ENCODE measurements around the gene SPSB4.
A peak's percentile ranks its signal among the peaks of the same experiment; 100 is the strongest.
"Not testable (repeated sequence)": the region's sequence is repeated elsewhere in the genome, so short reads cannot be mapped to it uniquely, and the experiment has no call there.

SPSB4 gene

DNA sequence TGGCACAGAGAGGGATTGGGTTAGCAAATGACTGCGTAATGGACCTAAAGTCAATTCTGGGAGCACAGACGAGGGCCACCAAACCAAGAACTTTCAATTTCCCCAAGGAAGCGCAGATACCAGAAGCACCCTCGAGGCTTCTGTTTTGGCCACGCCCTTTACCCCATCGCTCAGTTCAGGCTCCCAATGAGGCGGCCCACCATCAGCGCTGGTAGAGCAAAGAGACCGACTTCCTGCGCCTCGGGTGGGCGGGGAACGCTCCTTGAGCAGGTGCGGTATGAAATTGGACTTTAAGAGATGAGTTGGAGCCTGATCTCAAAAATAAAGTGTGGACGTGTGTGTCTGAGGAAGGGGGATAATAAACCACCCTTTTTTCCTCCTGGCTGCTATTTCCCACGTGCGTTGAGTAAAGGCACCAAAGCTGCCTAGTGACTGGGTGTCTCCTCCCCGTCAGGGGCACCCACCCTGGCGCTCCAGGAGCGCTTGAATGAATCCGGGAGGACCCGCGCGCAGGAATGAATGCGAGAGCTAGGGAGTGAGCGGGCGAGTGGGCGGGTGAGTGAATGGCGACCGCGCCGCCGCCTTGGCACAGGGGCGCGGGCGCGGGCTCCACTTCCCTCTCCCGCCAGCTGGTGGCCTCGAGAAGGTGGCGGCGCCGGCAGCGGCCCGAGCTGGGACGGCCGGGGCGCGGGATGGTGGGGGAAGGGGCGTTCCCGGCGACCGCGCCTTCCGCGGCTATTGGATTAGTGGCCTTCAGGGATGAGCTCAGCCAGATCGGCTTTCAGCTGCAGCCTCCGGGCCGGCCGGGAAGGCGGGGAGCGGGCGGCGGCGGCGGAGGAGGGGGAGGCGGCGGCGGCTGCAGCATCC lies at the start of gene SPSB4:
Gene SPSB4, plus strand, starts transcription at position 772 of the 867 bp plus-strand sequence. CDS start 14,758 bp downstream, outside the sequence.
- DNase-seq (ENCODE audit: low spot score): peak; percentile 87

DNA sequence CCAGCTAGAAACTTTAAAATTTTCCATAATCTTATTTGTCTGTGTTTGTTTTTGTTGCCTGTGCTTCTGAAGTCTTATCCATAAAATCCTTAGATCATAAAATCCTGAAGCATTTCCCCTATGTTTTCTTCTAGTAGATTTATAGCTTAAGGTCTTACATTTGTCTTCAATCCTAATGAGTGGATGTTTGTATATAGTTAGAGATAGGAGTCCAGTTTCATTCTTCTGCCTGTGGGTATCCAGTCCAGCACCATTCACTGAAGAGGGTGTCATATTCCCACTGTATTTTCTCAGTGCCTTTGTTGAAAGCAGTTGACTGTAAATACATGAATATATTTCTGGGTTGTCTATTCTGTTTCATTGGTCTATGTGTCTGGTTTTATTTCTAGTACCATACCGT lies 44.8 kb upstream of the SPSB4 start:
- no peak for DNase-seq (ENCODE audit: low spot score)

DNA sequence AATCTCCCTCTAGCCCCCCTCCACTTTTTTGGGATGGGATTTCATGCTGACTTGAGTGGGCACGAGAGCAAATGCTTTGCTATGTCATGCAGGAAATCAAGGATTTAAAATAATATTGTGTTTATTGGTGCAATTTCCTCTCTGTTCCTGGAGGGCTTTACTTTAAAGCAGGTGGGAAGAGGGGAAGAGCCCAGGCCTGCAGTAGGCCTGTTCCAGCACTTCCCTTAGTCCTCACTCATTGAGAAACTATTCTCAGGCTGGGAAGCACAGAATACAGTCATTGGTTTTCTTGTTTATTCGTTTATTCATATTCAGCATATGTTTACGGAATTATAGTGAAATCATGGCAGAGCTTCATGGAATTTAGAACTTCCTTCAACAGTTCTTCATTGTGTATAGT lies 41.7 kb upstream of the SPSB4 start:
- DNase-seq (ENCODE audit: low spot score): no peak

DNA sequence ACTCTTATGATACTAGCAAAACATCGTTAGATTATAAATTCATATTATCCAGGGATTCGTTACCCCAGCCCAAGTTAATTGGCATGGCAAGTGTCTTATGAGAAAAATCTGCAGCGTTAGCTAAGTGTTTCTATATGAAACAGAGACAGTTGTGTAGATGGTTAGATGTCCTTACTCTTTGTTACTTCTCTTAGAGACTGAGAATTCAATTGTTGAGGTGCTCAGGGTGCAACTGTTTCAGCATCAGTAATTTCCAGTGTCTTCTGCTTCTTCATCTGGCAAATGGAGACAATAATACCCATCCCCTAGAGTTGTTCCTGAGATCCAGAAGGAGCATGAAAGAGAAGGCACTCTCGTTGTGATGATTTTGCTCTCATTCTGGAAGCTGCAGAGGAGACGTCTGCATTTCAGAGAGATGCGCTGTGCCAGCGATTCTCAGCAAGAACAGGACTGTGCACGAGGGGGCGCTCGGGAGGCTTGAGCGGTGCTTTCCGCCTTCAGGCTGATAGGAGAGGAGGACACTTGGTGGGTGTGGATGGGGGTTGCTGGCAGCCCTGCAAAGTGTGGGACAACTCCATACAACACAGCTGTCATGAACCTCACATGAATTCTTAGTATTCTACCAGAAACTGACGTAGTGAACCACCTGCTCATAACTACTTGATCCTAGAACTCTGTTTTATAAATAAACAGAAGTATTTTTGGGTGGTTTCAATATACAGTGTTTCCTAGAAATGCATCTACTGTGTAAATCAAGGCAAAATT lies 39.7 kb upstream of the SPSB4 start:
- DNase-seq (ENCODE audit: low spot score): peak; percentile 56

DNA sequence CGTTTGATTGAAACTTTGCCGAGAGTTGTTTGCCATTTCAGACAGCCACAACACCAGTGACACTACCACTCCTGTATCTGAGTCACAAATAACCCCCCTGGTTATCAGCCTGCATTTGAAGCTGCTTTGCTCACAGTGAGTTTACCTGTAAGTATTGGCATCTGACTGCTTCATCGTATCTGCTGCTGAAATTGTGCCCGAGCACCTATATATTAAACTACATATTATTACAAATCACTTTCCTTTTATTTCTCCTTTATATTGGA lies 39.2 kb upstream of the SPSB4 start:
- no peak for DNase-seq (ENCODE audit: low spot score)

DNA sequence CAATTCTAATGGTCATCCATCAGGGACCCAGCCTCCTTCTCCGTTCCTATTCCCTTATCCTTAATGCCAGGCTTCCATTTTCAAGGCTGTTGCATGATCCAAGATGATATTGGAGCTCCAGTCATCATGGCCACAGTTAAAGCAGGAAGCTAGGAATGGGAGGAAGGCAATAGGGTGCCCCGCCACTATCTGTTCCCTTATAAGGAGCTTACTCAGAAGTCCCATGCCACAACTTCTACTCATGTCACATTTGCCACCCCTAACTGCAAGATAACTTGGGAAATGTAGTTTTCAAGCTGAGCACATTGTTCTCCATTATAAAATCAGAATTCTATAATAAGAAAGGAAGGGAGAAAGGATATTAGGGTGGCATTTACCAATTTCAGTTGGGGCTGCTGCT lies 38.6 kb upstream of the SPSB4 start:
- DNase-seq (ENCODE audit: low spot score): no peak

DNA sequence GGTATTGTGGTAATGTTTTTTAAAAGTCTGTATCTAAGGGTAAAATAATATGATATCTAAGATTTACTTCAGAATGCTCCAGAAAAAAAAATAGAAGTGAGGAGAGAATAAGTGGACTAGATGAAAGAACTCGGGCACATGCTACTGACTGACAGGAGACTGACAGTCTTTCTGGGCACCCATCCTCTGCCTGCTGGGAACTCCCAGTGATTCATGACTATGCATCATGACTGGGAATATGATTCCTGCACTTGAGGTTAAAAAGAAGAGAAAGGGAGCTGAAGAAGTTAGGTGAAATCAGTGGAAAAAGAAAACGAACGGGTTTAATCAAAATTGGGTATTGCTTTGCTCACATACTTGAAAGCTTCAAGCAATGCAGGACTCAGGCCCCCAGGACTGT lies 35.7 kb upstream of the SPSB4 start:
- DNase-seq (ENCODE audit: low spot score): no peak

DNA sequence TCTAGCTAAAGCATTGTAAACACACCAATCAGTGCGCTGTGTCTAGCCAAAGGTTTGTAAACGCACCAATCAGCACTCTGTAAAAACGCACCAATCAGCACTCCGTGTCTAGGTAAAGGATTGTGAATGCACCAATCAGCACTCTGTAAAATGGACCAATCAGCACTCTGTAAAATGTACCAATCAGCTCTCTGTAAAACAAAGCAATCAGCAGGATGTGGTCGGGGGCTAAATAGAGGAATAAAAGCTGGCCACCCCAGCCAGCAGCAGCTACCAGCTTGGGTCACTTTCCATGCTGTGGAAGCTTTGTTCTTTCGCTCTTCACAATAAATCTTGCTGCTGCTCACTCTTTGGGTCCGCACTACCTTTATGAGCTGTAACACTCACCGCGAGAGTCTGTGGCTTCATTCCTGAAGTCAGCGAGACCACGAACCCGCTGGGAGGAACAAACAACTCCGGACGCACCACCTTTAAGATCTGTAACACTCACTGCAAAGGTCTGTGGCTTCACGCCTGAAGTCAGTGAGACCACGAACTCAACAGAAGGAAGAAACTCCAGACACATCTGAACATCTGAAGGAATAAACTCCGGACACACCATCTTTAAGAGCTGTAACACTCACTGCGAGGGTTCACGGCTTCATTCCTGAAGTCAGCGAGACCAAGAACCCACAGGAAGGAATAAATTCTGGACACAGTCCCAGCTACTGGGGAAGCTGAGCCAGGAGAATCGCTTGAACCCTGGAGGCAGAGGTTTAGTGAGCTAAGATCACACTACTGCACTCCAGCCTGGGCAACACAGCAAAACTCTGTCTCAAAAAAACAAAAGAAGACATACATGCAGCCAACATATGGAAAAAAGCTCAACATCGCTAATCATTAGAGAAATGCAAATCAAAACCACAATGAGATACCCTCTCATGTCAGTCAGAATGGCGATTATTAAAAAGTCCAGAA lies 33.5 kb upstream of the SPSB4 start:
- not testable (repeated sequence) for DNase-seq (ENCODE audit: low spot score)

DNA sequence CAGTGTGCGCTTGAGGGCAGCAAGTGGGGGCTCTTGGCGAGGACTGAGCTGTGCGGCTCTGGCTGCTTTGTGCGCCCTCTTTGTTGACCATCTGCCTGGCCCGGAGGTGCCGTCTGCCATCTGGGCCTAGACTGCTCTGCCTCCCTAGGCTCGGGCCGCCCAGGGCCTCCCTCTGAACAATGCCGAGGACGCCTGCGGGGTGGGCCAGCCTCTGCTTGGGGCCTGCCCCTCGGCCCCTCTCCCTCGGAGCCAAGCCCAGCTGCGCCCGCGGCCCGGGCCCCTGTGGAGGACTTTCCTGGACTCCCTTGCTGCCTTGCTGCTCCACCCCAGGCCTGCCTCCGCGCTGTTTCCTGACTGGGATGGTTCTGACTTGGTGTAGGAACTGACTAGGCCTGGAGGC lies 31.9 kb upstream of the SPSB4 start:
- no peak for DNase-seq (ENCODE audit: low spot score)

DNA sequence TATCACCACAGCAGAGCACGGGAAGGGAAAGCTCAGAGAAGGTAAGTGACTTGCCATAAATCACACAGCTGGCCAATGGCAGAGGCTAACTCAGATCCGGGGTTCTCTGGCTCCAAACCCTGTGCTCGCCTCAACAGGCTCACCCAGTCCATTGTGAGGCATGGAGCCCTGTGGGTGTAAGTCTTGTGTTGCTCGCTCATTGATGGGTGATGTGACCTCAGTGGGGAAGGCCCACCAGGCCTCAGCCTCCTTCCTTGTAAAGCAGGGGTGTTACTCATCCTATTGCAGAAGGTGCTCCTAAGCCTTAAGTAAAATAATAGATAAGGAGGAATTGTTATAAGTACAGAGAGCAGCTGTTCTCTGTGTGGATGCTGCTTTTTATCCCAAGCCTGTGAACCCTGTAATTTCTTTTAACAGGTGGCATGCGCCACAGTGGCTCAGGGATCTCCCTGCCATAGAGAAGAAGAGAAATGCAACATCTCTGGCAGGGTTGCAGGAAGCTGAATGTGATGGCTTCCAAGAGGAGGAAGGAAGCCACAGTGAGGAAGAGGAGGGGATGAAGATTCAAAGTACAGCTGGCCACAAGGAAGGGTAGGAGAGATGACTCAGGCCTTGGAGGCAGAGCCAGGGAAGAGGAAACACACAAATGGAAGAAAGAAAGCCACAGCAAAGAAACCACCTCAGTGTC lies 30.9 kb upstream of the SPSB4 start:
- no peak for DNase-seq (ENCODE audit: low spot score)

DNA sequence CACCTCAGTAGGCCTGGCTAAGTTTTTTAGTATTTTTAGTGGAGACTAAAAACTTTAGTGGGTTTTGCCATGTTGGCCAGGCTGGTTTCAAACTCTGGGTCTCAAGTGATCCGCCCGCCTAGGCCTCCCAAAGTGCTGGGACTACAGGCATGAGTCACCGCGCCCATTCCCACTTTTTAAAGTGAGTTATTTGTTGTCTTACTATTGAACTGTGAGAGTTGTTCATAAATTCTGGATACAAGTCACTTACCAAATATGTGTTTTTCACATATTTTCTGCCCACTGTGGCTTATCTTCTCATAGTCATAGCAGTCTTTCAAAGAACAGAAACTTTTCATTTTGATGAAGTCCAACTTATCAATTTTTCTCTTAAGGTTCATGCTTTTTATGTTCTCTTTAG lies 29.9 kb upstream of the SPSB4 start:
- no peak for DNase-seq (ENCODE audit: low spot score)

DNA sequence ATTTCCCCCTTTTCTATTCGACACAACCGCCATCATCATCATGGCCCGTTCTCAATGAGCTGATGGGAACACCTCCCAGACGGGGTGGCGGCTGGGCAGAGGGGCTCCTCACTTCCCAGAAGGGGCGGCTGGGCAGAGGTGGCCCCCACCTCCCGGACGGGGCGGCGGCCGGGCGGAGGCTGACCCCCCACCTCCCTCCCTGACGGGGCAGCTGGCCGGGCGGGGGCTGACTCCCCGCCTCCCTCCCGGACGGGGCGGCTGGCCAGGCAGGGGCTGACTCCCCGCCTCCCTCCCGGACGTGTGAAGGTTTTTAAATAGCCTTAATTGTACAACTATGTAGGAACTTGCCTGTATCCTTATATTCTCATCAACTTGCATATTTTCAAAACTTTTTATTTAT lies 20.9 kb upstream of the SPSB4 start:
- DNase-seq (ENCODE audit: low spot score): no peak

DNA sequence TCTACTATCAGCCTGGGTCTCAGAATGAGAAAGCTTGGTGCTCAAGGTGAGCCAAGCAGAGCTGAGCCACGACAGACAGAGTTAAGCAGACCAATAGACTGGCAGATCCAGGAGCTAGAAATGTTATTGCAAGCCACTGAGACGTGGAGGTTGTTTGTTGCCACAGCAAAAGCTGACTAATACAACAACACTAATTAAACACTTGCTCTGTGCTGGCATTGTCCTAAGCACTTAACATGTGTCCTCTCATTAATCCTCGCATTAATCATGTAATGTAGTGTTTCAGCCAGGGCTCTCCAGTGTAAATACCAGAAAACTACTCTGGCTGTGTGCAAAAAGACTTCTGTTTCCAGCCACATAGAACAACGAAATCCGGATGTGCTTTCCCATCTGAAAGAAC lies 11.6 kb upstream of the SPSB4 start:
- DNase-seq (ENCODE audit: low spot score): no peak

DNA sequence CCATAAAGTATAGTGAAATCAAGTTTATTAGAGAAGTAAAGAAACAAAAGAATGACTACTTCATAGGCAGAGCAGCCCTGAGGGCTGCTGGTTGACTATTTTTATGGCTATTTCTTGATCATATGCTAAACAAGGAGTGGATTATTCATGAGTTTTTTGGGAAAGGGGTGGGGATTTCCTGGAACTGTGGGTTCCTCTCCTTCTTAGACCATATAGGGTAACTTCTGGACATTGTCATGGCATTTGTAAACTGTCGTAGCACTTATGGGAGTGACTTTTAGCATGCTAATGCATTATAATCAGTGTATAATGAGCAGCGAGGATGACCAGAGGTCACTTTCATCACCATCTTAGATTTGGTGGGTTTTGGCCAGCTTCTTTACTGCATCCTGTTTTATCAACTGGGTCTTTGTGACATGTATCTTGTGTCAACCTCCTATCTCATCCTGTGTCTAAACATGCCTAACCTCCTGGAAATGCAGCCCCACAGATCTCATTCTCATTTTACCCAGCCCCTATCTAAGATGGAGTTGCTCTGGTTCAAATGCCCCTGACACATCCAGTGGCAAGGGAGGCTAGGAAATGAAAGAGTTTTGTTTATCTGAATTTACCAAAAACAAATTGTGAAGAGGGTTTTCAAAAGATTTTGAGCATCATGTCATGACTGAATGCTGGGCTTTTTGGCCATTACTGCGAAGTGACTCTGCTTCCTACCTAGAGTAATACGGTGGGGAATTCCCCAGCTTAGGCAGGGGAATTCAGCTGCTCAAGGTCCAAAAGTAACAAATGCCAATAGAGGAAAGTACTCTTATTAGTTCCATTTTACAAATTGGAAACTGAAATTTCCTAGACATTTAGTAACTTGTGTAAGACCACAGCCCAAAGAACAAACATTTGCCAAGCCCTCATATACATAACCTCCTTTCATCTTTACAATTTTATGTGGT lies 6.2 kb upstream of the SPSB4 start:
- DNase-seq (ENCODE audit: low spot score): no peak

DNA sequence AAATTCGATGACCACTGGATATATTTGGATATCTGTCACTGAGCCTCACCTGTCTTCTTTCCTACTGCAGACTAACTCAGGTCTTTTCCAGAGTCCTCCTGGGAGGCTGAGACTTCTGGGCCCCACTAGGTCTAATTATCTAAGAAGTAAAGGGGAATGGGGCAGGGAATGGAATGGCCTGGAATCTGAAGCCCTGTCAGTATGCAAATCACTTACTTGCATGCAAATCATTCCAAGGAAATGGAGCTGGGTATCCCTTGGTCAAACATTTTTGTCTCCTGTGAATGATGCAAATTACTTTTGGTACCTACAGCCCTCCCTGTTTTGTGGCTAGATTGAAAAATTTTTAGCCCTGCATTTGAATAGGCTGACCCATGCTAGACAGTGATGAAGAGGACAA lies 5.3 kb upstream of the SPSB4 start:
- DNase-seq (ENCODE audit: low spot score): no peak

DNA sequence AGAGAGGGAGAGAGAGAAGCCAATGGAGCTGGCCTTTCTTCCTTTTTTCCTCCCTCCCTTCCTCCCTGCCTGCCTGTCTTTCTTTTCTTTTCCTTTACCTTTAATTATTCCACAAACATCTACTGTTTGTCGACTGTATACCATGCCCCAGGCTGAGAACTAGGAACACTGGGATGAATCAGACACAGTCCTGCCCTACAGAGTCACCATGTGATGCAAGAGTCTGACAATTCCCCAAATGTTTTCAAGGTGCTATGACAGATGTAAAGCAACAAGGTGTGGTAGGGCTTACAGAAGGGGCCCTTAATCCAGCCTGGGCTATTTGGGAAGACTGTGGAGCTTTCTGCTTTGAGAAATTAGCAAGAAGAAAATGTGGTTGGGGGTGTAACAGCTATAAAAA lies 4.0 kb upstream of the SPSB4 start:
- peak; percentile 40 for DNase-seq (ENCODE audit: low spot score)

DNA sequence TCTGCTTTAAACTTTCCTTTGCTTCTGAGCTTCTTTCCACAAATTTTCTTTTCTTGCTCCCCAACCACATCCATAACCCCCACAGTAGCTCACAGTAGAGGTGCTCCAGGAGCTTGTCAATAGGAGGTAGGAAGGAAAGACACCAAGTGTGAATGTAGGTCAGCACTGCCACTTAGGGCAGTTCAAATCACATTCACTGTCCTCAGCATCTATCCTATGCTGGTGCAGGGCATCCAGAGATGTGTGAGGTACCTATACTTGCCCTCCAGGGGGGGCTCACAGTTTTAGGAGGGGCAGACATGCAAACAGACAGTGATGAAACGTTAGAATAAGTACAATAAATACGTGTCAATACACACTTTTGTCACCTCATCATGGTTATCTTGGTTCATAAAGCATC lies 1.5 kb upstream of the SPSB4 start:
- DNase-seq (ENCODE audit: low spot score): peak; percentile 32

DNA sequence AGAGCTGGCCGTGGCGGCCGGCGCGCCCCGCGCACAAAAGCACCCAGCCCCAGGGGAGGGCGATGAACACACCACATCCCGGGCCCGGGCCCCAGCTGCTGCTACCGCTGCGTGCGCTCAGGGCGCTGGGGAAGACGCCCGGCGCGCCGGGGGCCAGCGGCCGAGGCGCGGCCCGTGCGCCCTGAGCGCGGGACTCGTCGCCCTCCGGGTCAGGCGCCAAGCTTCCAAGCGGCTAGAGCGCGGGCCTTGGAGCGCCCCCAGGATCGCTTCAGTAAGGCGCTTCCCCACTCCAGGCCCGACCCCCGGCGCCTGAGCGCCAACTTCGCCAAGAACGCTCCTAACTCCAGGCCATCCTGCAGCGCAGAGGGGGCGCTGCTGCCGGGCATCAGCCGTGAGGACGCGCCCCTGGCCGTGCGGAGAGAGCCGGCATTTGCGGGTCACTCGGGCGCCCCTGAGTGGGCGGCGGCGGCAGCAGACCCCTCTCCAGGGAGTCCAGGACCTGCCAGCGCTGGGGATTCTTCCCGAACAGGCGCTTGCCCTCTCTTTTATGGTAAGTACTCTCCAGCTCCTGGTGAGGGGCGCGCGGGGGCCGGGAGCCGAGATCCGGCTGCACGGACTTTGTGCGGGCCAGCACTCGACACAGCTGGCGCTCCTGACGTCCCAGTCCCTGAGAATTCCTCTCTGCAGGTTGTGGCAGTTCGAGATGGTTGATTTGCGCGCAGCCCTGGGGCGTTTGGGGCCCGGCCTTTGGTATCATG lies 475 bp downstream of the SPSB4 start:
- DNase-seq (ENCODE audit: low spot score): no peak

DNA sequence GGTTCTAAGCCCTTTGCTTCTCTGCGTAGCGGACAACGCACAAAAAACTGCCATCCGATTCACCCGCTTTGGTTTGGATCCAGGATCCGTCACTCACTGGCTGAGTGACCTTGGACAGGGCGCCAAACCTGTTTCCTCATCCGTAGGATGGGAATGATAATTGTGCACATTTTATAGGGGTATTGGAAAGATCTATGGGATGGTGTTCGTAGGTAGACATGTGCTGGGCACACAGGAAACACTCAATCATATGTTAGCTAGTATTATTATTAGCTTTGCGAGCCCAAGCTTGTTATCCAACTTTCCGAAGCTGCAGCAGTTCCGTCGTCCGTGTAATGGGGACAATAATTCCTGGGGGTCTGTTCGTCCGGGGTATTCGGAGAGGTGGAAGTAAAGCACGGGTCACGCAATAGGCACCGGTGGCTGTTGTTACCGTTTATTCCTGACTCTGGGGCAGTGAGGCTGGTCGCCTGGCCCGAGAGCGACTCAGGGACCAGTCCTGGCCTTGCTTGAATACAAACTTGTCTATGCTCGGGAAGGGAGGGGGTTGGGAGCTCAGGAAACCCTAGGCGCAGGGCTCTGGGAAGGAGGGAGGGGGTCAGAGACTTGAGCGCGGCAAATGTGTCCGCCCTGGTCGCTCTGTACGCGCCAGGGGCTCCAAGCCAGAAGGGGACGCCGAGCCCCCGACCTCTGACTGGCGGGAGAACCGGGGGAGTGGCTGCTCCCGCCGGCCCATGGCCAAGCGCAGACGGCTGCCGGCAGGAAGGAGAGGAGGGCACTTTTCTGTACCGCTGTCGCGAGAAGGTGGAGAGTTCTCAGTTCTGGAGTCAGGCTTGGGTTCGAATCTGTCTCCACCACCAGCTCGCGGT lies 1.3 kb downstream of the SPSB4 start:
- DNase-seq (ENCODE audit: low spot score): no peak

All from SW480 (cell line).